GM12872 (cell line): Measurements from ENCODE around the gene FBXL20.

Experiments used
- CTCF ChIP-seq: IDR thresholded peaks from 3 replicates; pipeline ENCODE4 v1.5.1; 2011; ENCODE audit warnings: low read depth, mild to moderate bottlenecking, low read length, moderate library complexity; ENCODE audit not compliant: insufficient read depth

FBXL20 gene

GRCh38 chr17:39410279-39410678, 8.9 kb upstream of the FBXL20 start:
- TF ChIP-seq CTCF = no peak

GRCh38 chr17:39408360-39408759, 6.9 kb upstream of the FBXL20 start:
- no peak for TF ChIP-seq CTCF

- no peak for TF ChIP-seq CTCF
These were observed 5.5 kb upstream of the FBXL20 start for GRCh38 chr17:39406951-39407350.

- no peak for TF ChIP-seq CTCF
These were observed 4.0 kb upstream of the FBXL20 start for GRCh38 chr17:39405436-39405835.

- no peak for TF ChIP-seq CTCF
These were observed 3.3 kb upstream of the FBXL20 start for GRCh38 chr17:39404542-39405378.

- TF ChIP-seq CTCF = no peak
These were observed 1.6 kb upstream of the FBXL20 start for GRCh38 chr17:39402890-39403605.

- no peak for TF ChIP-seq CTCF
These were observed 941 bp upstream of the FBXL20 start for GRCh38 chr17:39402244-39402889.
